ENCODE results near the gene VAV2. TPM values are rescaled to one million over a fixed set of nuclear protein-coding genes. Genes with fewer than 3 reads are reported as not detected.

VAV2 gene
- total and polyA plus RNA-seq, 4 donors: 4.9 to 26.4 (median 17.0) TPM

- DNase-seq (ENCODE audit: low spot score): no peak
- H3K36me3 ChIP-seq (ENCODE audit: control insufficient read depth in 4 of 4, insufficient read depth in 3 of 4, low read depth in 1 of 4, low read length in 3 of 4): peaks cover 9 to 37% (median 24%) of the 10 kb centered on the region in 4 donors
These were observed 48.9 kb upstream of the VAV2 start for GRCh38 chr9:134040781-134041648.

More at GRCh38 chr9:134040781-134041648, 48.9 kb upstream of the VAV2 start:
- Histone ChIP-seq H3K4me3 (ENCODE audit: low read depth in 1 of 3, low read length in 3 of 3) (no peak overlapping the region), H3K27me3 (ENCODE audit: control insufficient read depth in 4 of 4, insufficient read depth in 4 of 4, low read length in 3 of 4) (no peaks in the 10 kb centered on the region), H3K4me1 (ENCODE audit: control insufficient read depth in 4 of 4, insufficient read depth in 4 of 4, low read length in 3 of 4) (peaks cover 0 to 9% (median under 1%) of the 10 kb centered on the region in 4 donors), H3K27ac (ENCODE audit: low read depth in 1 of 2, low read length in 2 of 2) (no peak overlapping the region), H3K9ac (ENCODE audit: low read depth in 1 of 2, low read length in 2 of 2) (no peak overlapping the region), H3K9me3 (ENCODE audit: control insufficient read depth in 4 of 4, low read length in 3 of 4) (no peaks in the 10 kb centered on the region)
- WGBS: 83% methylated on average over 21 of the region's 21 CpGs
- TF ChIP-seq GABPA (IDR thresholded peaks at IDR 0.05 in 1 of 2, conservative IDR thresholded peaks at IDR 0.05 in 1 of 2): no peak
- no peak for TF ChIP-seq NR2F2 (IDR thresholded peaks at IDR 0.05)
- TF ChIP-seq ZBTB33 (IDR thresholded peaks at IDR 0.05): no peak
- TF ChIP-seq EGR1 (IDR thresholded peaks at IDR 0.05; ENCODE audit: low read depth in 2 of 2): no peak
- TF ChIP-seq FOXA1 (IDR thresholded peaks at IDR 0.05): no peak
- no peak for TF ChIP-seq JUND (IDR thresholded peaks at IDR 0.05)
- no peak for TF ChIP-seq RAD21 (IDR thresholded peaks at IDR 0.05)
- TF ChIP-seq ATF3 (IDR thresholded peaks at IDR 0.05): no peak
- no peak for TF ChIP-seq HNF4G (IDR thresholded peaks at IDR 0.05)
- no peak for TF ChIP-seq CTCF (IDR thresholded peaks at IDR 0.05; ENCODE audit: low read depth, low read length, missing input control)
- no peak for TF ChIP-seq REST (IDR thresholded peaks at IDR 0.05)
- no peak for TF ChIP-seq MAX (IDR thresholded peaks at IDR 0.05)
- no peak for TF ChIP-seq HNF4A (conservative IDR thresholded peaks at IDR 0.05)
- no peak for TF ChIP-seq YY1 (IDR thresholded peaks at IDR 0.05)
- no peak for TF ChIP-seq SP1 (IDR thresholded peaks at IDR 0.05)
- no peak for TF ChIP-seq RXRA (IDR thresholded peaks at IDR 0.05)
- no peak for TF ChIP-seq TAF1 (conservative IDR thresholded peaks at IDR 0.05)
- no peak for TF ChIP-seq FOXA2 (IDR thresholded peaks at IDR 0.05)
